ENCODE data around the gene GABRD. TPM values are rescaled to one million over a fixed set of nuclear protein-coding genes. Genes with fewer than 3 reads are reported as not detected.

Gene GABRD
- total and polyA plus RNA-seq, 4 donors = 0.41 to 6.8 (median 1.8) TPM

DNA sequence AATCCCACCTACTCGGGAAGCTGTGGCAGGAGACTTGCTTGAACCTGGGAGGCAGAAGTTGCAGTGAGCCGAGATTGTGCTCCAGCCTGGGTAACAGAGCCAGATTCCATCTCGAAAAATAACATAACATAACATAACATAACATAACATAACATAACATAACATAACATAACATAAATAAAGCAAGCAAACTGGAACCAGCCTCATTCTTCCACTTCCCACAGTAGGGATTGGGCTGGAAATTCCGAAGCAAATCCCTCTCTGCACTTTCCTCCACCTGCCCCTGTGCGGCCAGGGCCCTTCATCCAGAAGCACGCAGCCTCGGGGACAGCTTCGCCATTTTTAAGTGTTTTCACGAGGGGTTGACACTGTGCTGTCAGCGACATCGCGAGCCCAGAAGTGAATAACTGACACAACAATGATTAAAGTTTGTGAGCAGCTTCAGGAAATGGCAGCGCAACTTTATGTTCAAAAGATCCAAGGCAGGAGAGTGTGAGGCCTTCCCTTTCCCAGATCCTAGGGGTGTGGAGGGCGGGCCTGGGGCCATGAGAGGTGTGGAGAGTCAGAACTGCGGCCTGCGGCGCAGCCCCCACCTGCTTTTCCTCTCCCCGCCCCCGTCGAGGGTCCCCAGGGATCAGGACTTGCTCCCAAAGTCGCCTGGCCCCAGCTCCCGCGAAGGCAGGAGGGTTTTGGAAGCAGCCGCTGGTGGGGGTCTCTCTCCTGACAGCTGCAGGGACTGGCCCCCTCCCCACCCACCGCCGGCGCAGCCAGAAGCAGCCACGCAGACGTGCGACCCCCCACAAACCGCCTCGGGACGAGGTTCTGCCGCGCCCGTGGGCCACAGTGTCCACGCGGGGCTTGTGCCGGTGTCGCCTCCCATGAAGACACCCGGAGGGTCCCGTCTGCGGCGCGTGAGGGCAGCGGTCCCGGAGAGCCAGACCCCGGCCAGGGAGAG, 651 bp upstream of the GABRD start:
- Histone ChIP-seq H3K9ac (ENCODE audit: insufficient read depth in 1 of 2, low read length in 2 of 2) (no peak overlapping the region), H3K4me1 (ENCODE audit: control insufficient read depth in 5 of 5, insufficient read depth in 5 of 5, low read length in 5 of 5) (peaks cover 0 to 18% (median 0%) of the 10 kb centered on the region in 5 donors), H3K9me3 (ENCODE audit: control insufficient read depth in 4 of 4, insufficient read depth in 3 of 4, low read length in 3 of 4) (peaks cover 0 to 2% (median 0%) of the 10 kb centered on the region in 4 donors), H3K27ac (ENCODE audit: low read depth in 1 of 2, low read length in 1 of 2) (no peak overlapping the region), H3K4me3 (no peak overlapping the region), H3K36me3 (ENCODE audit: control insufficient read depth in 4 of 4, insufficient read depth in 4 of 4, low read length in 4 of 4) (no peaks in the 10 kb centered on the region), H3K27me3 (ENCODE audit: control insufficient read depth in 3 of 3, insufficient read depth in 3 of 3, low read length in 2 of 3) (peaks cover 3 to 48% (median 12%) of the 10 kb centered on the region in 3 donors)
- TF ChIP-seq, protein P1, sequence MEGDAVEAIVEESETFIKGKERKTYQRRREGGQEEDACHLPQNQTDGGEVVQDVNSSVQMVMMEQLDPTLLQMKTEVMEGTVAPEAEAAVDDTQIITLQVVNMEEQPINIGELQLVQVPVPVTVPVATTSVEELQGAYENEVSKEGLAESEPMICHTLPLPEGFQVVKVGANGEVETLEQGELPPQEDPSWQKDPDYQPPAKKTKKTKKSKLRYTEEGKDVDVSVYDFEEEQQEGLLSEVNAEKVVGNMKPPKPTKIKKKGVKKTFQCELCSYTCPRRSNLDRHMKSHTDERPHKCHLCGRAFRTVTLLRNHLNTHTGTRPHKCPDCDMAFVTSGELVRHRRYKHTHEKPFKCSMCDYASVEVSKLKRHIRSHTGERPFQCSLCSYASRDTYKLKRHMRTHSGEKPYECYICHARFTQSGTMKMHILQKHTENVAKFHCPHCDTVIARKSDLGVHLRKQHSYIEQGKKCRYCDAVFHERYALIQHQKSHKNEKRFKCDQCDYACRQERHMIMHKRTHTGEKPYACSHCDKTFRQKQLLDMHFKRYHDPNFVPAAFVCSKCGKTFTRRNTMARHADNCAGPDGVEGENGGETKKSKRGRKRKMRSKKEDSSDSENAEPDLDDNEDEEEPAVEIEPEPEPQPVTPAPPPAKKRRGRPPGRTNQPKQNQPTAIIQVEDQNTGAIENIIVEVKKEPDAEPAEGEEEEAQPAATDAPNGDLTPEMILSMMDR (IDR thresholded peaks at IDR 0.05; ENCODE audit: control extremely low read depth, extremely low read depth) = no peak
- 13 to 15% methylated on average over 39 to 48 of the region's 48 CpGs for WGBS, 2 donors
- no peak for ATAC-seq (ENCODE audit: insufficient read depth, low FRiP score)
- peak; percentile 17 to 27 (median 22) for DNase-seq

DNA sequence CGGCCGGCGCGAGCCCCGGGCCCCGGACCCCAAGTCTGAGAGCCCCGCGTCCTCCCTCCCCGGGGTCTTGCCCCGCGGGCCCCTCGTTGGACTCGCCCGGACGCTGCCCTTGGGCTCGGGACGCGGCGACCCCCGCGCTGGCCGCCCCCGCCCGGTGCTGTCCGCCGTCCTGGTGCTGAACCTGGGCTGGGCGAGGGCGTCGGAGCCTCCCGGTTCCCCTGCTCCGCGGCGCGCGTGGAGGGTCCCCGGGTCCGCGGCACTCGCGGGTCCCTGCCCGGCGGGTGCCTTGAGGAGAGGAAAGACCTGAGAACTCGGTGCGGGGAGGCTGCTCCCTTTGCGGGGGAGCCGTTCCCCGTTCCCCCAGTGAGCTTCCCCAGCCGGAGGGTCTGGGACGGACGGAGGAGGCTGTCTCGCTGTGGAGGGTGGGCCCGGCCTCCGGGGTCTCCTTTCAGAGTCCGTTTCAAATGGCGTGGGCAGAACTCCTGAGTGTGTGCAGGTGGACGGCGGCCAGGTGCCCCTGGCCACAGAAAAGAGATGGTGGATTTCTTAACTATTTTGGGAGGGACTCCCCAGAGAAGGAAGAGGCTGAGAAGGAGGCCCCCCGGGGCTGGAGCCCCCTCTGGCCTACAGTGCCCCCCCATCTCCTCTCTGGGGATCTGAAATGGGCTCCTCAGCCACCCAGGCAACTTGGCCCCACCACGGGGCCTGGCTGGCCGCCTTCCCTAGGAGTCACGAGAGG, 595 bp downstream of the GABRD start:
- Histone ChIP-seq H3K9ac (ENCODE audit: insufficient read depth in 1 of 2, low read length in 2 of 2) (no peak overlapping the region), H3K9me3 (ENCODE audit: control insufficient read depth in 4 of 4, insufficient read depth in 3 of 4, low read length in 3 of 4) (peaks cover 0 to 3% (median 0%) of the 10 kb centered on the region in 4 donors), H3K27me3 (ENCODE audit: control insufficient read depth in 3 of 3, insufficient read depth in 3 of 3, low read length in 2 of 3) (peaks cover 3 to 41% (median 15%) of the 10 kb centered on the region in 3 donors), H3K27ac (ENCODE audit: low read depth in 1 of 2, low read length in 1 of 2) (no peak overlapping the region), H3K4me1 (ENCODE audit: control insufficient read depth in 5 of 5, insufficient read depth in 5 of 5, low read length in 5 of 5) (peaks cover 0 to 19% (median 0%) of the 10 kb centered on the region in 5 donors), H3K4me3 (no peak overlapping the region), H3K36me3 (ENCODE audit: control insufficient read depth in 4 of 4, insufficient read depth in 4 of 4, low read length in 4 of 4) (no peaks in the 10 kb centered on the region)
- ATAC-seq (ENCODE audit: insufficient read depth, low FRiP score) = no peak
- TF ChIP-seq, protein P1 (IDR thresholded peaks at IDR 0.05; ENCODE audit: control extremely low read depth, extremely low read depth) = no peak
- 12 to 27% methylated on average over 34 to 61 of the region's 61 CpGs for WGBS, 2 donors
- DNase-seq = peak; percentile 38 to 65 (median 62)

DNA sequence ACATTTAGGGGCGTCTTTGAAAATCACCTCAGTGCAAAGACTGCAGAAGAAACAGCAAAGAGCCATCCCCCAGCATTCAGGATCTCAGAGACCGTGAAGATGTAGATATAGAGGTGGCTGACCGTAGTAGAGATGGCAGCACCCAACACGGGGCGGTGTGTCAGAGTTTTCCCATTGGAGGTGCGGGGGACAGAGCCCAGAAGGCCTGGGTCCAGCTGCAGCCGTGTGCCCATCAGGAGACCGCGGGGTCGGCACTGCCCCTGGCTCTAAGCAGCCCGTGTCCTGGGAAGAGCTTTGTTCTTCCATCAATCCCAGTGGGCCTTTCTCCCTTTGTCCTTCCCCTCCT, 1.1 kb downstream of the GABRD start:
- 83% methylated on average over 11 of the region's 11 CpGs for WGBS, 2 donors
- H3K4me1 ChIP-seq (ENCODE audit: control insufficient read depth in 5 of 5, insufficient read depth in 5 of 5, low read length in 5 of 5) = peaks cover 0 to 24% (median 2%) of the 10 kb centered on the region in 5 donors
- H3K9ac ChIP-seq (ENCODE audit: insufficient read depth in 1 of 2, low read length in 2 of 2) = no peak overlapping the region
- DNase-seq (no peak), ATAC-seq (ENCODE audit: insufficient read depth, low FRiP score) (no peak)
- no peaks in the 10 kb centered on the region for H3K36me3 ChIP-seq (ENCODE audit: control insufficient read depth in 4 of 4, insufficient read depth in 4 of 4, low read length in 4 of 4)
- H3K4me3 ChIP-seq = no peak overlapping the region
- H3K27me3 ChIP-seq (ENCODE audit: control insufficient read depth in 3 of 3, insufficient read depth in 3 of 3, low read length in 2 of 3) = peaks cover 3 to 38% (median 15%) of the 10 kb centered on the region in 3 donors
- peaks cover 0 to 3% (median 0%) of the 10 kb centered on the region in 4 donors for H3K9me3 ChIP-seq (ENCODE audit: control insufficient read depth in 4 of 4, insufficient read depth in 3 of 4, low read length in 3 of 4)
- H3K27ac ChIP-seq (ENCODE audit: low read depth in 1 of 2, low read length in 1 of 2) = no peak overlapping the region
- TF ChIP-seq, protein P1 (IDR thresholded peaks at IDR 0.05; ENCODE audit: control extremely low read depth, extremely low read depth) = no peak

Data from lung (tissue), 12 donors.